Heart right ventricle (tissue), 16 donors: ENCODE results near the gene ZNF425. TPM values are rescaled to one million over a fixed set of nuclear protein-coding genes. Genes with fewer than 3 reads are reported as not detected.

Experiments
- ATAC-seq, 8 donors: fragments of 200-7000 bp; cut with Tn5 transposase; one replicate each; pipeline ENCODE4 v1.9.1; 2020; ENCODE audit warnings: mild to moderate bottlenecking in 8 of 8, moderate library complexity in 8 of 8, moderate number of reproducible peaks in 1 of 8
- DNase-seq, 2 donors: peaks; one replicate each; pipeline ENCODE4 v3.0.0-alpha.2; 2020
- H3K27ac ChIP-seq, 10 donors: fragments of 200-600 bp; sonication (generic) in 2 of 10; one replicate each; pipeline versions ENCODE4 v1.5.0 to v1.8.0; 2020 to 2022; ENCODE audit warnings: mild to moderate bottlenecking in 3 of 10
- H3K27me3 ChIP-seq, 7 donors: fragments of 200-600 bp; one replicate each; pipeline ENCODE4 v1.8.0; 2021 to 2022; ENCODE audit warnings: mild to moderate bottlenecking in 2 of 7
- H3K36me3 ChIP-seq, 9 donors: fragments of 200-600 bp; sonication (generic) in 1 of 9; one replicate each; pipeline versions ENCODE4 v1.5.0 to v1.8.0; 2020 to 2022; ENCODE audit warnings: mild to moderate bottlenecking in 2 of 9
- H3K4me1 ChIP-seq, 9 donors: fragments of 200-600 bp; sonication (generic) in 1 of 9; one replicate each; pipeline versions ENCODE4 v1.5.0 to v1.8.0; 2020 to 2022; ENCODE audit warnings: mild to moderate bottlenecking in 4 of 9
- H3K4me3 ChIP-seq, 10 donors: fragments of 200-600 bp; sonication (generic) in 2 of 10; one replicate each; pipeline versions ENCODE4 v1.5.0 to v1.8.0; 2020 to 2022; ENCODE audit warnings: mild to moderate bottlenecking in 7 of 10, moderate library complexity in 2 of 10
- H3K9me3 ChIP-seq, 11 donors: fragments of 200-600 bp in 10 of 11; sonication (generic) in 2 of 11; one replicate each; pipeline versions ENCODE4 v1.5.0 to v1.8.0; 2013 to 2022; ENCODE audit warnings: mild to moderate bottlenecking in 2 of 11, control low read depth in 1 of 11, moderate library complexity in 1 of 11
- CTCF ChIP-seq, 9 donors: fragments of 200-600 bp; sonication (generic) in 2 of 9; IDR thresholded peaks; one replicate each; pipeline versions ENCODE4 v1.5.0 to v1.8.0; 2021 to 2022; ENCODE audit warnings: antibody characterized with exemption in 9 of 9, mild to moderate bottlenecking in 5 of 9, moderate library complexity in 1 of 9
- WGBS, 2 donors: extraction: QIAGEN DNeasy Blood & Tissue Kit; methylation state at CpG; one replicate each; pipeline ENCODE4 v1.1.7; 2013; ENCODE audit warnings: inconsistent platforms in 1 of 2; 5-methylcytosine and 5-hydroxymethylcytosine counted together
- intact Hi-C, 10 donors: fragments of 100-400 bp; cut with DNase I; formaldehyde crosslinking; loops; one replicate each; pipeline versions ENCODE4 v1.11.1 to v1.14.2; 2022
- long read RNA-seq, 3 donors: library from polyadenylated mRNA; unstranded; transcript quantifications; one replicate each; pipeline ENCODE4 v2.0.0, GENCODE V29; 2020 to 2021
- polyA plus RNA-seq, 2 donors: library from polyadenylated mRNA; stranded (reverse); fragments of 200-250 nt; gene quantifications; one replicate each; pipeline ENCODE4 v1.2.3, GENCODE V29; 2013
- total RNA-seq, 10 donors: library from RNA; stranded (reverse); fragmentation: NEBNext Ultra II Directional in 3 of 10; extraction: Animal tissue kit (Norgen Biotek cat#: 25700) in 3 of 10; gene quantifications; one replicate each; pipeline versions ENCODE4 v1.2.1 to v1.2.4, GENCODE V29; 2021 to 2023
- donor health status: Arrhythmogenic right ventricular cardiomyopathy.
- donor health status: ischemic (EF 13 %, LVEDD 7.1; RV severe dilation, severe dysfunction).
- donor health status: healthy with polysubstance abuse.
- donor health status: DM: no; HTN: yes; CAD: no.
- donor health status: DM: no; HTN: no; CAD: no.
- donor health status: ischemic (EF 25% LVEDD 6.9; RV normal size, moderate dysfunction).
- donor health status: ischemic (EF 25% LVEDD 5.7; RV mildly dilated, moderate dysfunction).
- donor health status: healthy.
- donor health status: DM: yes; HTN: yes; CAD: no.
- donor health status: Ischemic cardiomyopathy.
- donor health status: ischemic (EF 35%, LVEDD 5.7; RV mildly dilated, moderate dysfunction).
- donor health status: nonischemic (EF 11% LVEDD 7.7; RV severe dilation, severe dysfunction).
- donor health status: DM: yes; HTN: yes; CAD: no.
- donor health status: PGD.
- donor health status: ischemic (EF 29% LVEDD 5.4; RV normal size, mild dysfunction).
- donor health status: nonischemic (EF 23%, LVEDD 6.1; RV moderate dilation, normal function).

The ZNF425 gene
- 1 to 10 TPM in 1 of 10 donors, under 1 TPM in 9; 0.28 to 1.2 (median 0.78) TPM for total RNA-seq
- under 1 TPM; 0.28 to 0.37 TPM for polyA plus RNA-seq
- long read RNA-seq, donor 1, partial matches to known transcripts: 0 of 1 reads
- long read RNA-seq, donor 1, other reads (novel, unspliced or antisense): 0 of 1 reads
- long read RNA-seq, donor 2: 0 reads
- long read RNA-seq, donor 3, partial matches to known transcripts: 0 of 2 reads
- long read RNA-seq, donor 3, other reads (novel, unspliced or antisense): 0 of 2 reads

GRCh38 chr7:149125863-149126661, at the start of gene ZNF425:
ZNF425 (minus strand) TSS chr7:149126324; CDS start chr7:149126213, 111 bp downstream.
- TF ChIP-seq CTCF (IDR thresholded peaks at IDR 0.05): peak; percentile 85 to 99 (median 96)
- peaks cover 0 to 12% (median 5%) of the 10 kb centered on the region in 11 donors for H3K9me3 ChIP-seq
- peak within 1 kb of the TSS; percentile 77 to 98 (median 95) for H3K27ac ChIP-seq
- H3K4me1 ChIP-seq: peaks cover 6 to 22% (median 18%) of the 10 kb centered on the region in 9 donors
- WGBS, 2 donors: 0 to 1% methylated on average over 65 to 72 of the region's 72 CpGs
- intact Hi-C loops: loop anchor here in 4 of 10 donors (1.0 to 2.0 kb wide), 5 partner anchors 21 to 61 kb away; partner anchors contain the start of genes ZNF398 (in 3 of the 4) and ZNF786 (in 3 of the 4)
- peak; percentile 93 to 98 (median 96) for ATAC-seq
- peaks cover 0 to 24% (median 8%) of the 10 kb centered on the region in 9 donors for H3K36me3 ChIP-seq
- H3K27me3 ChIP-seq: no peaks in the 10 kb centered on the region
- H3K4me3 ChIP-seq: peak within 1 kb of the TSS; percentile 76 to 100 (median 94)
- peak; percentile 90 to 95 for DNase-seq

- peaks cover 0 to 7% (median under 1%) of the 10 kb centered on the region in 9 donors for H3K4me1 ChIP-seq
- H3K4me3 ChIP-seq: no peak overlapping the region
- no peak for ATAC-seq
- H3K9me3 ChIP-seq: no peaks in the 10 kb centered on the region
- no peak overlapping the region for H3K27ac ChIP-seq
- no peak for DNase-seq
- intact Hi-C loops: no loop called here
- peaks cover 0 to 100% (median 43%) of the 10 kb centered on the region in 9 donors for H3K36me3 ChIP-seq
- 92 to 95% methylated on average over 2 of the region's 2 CpGs for WGBS, 2 donors
- TF ChIP-seq CTCF (IDR thresholded peaks at IDR 0.05): no peak
- H3K27me3 ChIP-seq: no peaks in the 10 kb centered on the region
Measured at GRCh38 chr7:149175150-149175549, 49.0 kb upstream of the ZNF425 start.

GRCh38 chr7:149172534-149172920, 46.4 kb upstream of the ZNF425 start:
- H3K36me3 ChIP-seq: peaks cover 0 to 100% (median 49%) of the 10 kb centered on the region in 9 donors
- H3K27ac ChIP-seq: no peak overlapping the region
- TF ChIP-seq CTCF (IDR thresholded peaks at IDR 0.05): no peak
- WGBS, 2 donors: 91 to 95% methylated on average over 1 of the region's 1 CpG
- ATAC-seq (no peak), DNase-seq (no peak)
- H3K9me3 ChIP-seq: no peaks in the 10 kb centered on the region
- H3K27me3 ChIP-seq: no peaks in the 10 kb centered on the region
- intact Hi-C loops: no loop called here
- no peak overlapping the region for H3K4me3 ChIP-seq
- H3K4me1 ChIP-seq: peaks cover 0 to 7% (median 0%) of the 10 kb centered on the region in 9 donors

- 81 to 84% methylated on average over 9 of the region's 9 CpGs for WGBS, 2 donors
- H3K4me3 ChIP-seq: no peak overlapping the region
- intact Hi-C loops: no loop called here
- H3K9me3 ChIP-seq: no peaks in the 10 kb centered on the region
- ATAC-seq (no peak), DNase-seq (no peak)
- H3K27me3 ChIP-seq: no peaks in the 10 kb centered on the region
- peaks cover 0 to 7% (median 0%) of the 10 kb centered on the region in 9 donors for H3K4me1 ChIP-seq
- no peak overlapping the region for H3K27ac ChIP-seq
- TF ChIP-seq CTCF (IDR thresholded peaks at IDR 0.05): no peak
- H3K36me3 ChIP-seq: peaks cover 0 to 100% (median 46%) of the 10 kb centered on the region in 9 donors
Measured at GRCh38 chr7:149171892-149172533, 45.9 kb upstream of the ZNF425 start.
